K562 treated with DMSO at 1 percent for 12 hours (cell line): ENCODE data around the gene SLC25A29. TPM values are rescaled to one million over a fixed set of nuclear protein-coding genes. Genes with fewer than 3 reads are reported as not detected.

Experiments used
- total RNA-seq: library from RNA; unstranded; fragments of 300-600 nt; gene quantifications from 2 replicates; pipeline ENCODE4 v1.2.3, GENCODE V29; 2022; ENCODE audit not compliant: insufficient read depth

Gene SLC25A29
- 3.0 and 4.0 TPM in 2 replicates for total RNA-seq

DNA sequence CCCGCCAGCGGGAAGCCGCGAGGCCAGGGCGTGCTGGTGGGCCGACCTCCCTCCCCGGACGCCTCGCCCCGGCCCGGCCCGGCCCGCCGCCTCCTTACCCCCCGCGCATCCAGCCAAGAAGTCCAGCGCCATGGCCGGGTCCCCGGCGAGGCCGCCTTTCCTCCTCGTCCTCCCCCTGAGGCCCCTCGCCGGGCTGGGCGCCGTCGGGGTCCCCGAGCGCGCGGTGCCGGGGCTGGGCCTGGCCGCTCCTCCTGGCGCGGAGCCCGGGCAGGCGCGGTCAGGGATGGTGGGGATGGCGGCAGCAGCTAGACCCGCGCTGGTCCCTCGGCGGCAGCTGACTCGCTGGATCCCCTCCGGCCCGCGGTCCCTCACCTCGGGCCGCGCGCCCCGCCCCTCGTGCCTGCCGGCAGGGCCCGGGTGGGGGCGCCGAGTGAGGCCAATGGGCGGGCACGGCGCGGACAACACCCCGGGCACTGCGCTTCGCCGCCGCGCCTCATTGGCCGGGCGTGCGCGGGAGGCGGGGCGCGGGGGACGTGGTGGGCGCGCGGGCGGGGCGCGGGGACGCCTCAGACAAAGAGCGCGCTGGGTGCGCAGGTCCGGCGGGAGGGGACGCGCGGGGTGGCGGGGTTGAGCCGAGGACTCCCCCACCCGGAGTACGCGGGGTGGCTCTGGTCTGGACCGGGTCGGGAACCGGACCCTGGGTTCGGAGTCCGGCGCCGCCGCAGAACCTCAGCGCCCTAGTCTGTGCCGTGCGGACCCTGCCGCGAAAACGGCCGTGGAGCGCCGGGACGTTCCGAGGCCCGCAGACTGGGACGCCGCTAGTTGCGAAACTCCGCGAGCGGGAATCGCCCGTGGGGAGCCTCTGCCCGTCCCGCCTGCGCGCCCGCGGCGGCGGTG lies at the start of gene SLC25A29:
SLC25A29 (minus strand) TSS at position 344 of the 897 bp plus-strand sequence; CDS start at position 132, 212 bp downstream.

DNA sequence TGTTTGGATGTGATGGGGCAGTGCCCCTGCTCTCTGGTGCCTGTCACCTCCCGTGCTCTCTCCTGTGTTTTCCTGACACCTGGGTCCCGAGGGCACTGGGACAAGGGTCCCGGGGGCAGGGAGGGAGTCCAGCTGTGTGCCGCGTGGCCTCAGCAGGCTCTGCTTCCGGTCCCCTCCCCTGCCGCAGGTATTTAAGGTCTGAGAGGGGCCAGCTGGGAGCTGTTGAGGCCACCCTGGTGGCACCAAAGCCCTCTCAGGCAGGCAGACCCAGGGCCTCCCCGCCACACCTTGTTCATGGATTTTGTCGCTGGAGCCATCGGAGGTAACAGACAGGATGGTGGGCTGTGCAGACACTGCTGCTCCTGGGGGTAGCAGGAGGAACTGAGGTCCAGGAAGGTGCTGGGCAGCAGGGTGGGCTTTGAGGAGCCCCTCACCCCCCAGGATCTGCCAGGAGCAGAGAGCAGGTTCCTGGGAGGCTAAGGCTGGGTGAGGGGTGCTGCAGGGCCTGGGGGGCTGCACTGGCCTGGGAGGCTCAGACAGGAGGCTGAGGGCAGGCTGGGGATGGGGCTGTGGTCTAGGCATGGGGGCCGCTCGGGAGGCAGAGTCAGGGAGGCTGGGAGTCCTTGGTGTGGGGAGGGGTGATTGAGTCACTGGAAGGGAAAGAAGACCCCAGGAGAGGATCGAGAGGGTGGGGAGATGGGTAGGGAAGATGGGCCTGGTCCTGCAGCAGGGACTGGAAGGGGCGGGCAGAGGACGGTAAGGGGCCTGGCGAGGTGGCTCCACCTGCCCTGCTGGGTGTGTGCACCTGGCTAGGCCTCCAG lies 17.1 kb upstream of the SLC25A29 start, which contains the start of gene SLC25A47:
SLC25A47 (plus strand) TSS at position 219 of the 821 bp plus-strand sequence; CDS start at position 295, 76 bp downstream.

Other genes starting within 250 kb of the SLC25A29 start
- gene EVL, start 241.0 kb downstream of the SLC25A29 start, total RNA-seq = 21.4 and 38.4 TPM in 2 replicates
- gene DEGS2, start 146.8 kb downstream of the SLC25A29 start, total RNA-seq = 1.4 and 4.3 TPM in 2 replicates
- 17.4 and 40.5 TPM in 2 replicates for gene YY1, start 67.3 kb downstream of the SLC25A29 start, total RNA-seq
- not detected in 2 replicates for gene SLC25A47, start 16.9 kb upstream of the SLC25A29 start, total RNA-seq
- gene WDR25, start 70.0 kb upstream of the SLC25A29 start, total RNA-seq = 14.3 and 16.3 TPM in 2 replicates